GM18907 (cell line): Measurements from ENCODE around the gene NDST4.

Source experiments
- ATAC-seq: cut with Tn5 transposase; IDR thresholded peaks from one replicate; pipeline ENCODE4 v1.9.1; 2021; ENCODE audit warnings: mild to moderate bottlenecking, moderate library complexity; ENCODE audit not compliant: unreplicated experiment

NDST4 gene

DNA sequence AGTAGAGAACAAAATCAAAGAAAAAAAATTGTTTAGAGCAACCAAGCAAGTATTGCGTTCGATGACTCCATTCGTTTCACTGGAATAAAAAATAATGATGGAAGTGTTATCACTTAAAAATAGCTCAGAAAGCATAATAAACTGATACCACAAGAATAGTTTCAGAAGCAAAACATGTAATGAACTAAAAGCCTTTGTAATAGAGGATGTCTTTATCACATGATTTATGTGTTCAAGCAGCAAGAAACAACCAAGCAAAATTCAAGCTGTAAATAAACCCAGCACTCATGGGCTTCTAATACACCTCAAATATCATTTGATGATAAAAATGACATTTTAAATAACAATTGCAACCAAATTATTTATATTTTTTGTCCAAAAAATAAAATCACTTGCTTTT, 192.2 kb downstream of the NDST4 start:
- no peak for ATAC-seq

DNA sequence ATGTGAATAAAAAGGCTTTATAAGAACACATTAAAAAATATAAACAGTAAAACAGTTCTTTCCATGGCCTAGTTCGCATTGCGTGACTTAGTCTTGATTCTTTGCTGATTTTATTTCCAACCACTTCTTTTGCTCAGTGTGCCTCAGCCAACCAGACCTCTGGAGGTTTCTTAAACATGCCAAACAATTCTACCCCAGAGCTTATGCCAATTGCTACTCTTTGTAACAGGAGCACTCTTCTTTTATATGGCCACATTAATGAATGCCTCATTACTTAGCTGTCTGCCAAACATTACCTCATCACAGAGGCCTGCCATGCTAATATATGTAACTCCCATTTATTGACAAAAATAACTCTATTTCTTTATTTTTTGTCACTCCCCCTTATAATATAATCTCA, 202.3 kb downstream of the NDST4 start:
- no peak for ATAC-seq

DNA sequence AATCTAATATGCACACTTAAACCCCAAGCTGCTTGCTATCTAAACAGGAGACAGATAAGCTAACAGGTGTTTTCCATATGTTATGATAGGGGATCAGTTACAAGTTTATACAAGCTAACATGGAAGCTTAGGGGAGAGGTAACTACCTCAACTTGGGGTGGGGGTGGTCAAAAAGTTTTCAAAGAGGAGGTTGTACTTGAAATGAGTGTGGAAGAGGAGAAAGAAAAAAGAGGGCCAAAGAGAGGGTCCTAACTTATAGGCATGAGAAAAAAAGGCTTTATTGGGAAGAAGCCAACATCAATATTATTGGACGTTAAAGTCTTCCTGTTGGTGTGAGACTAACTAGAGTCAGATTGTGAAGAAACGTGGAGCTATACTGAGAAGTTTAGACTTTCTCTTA, 205.9 kb downstream of the NDST4 start:
- ATAC-seq: no peak

DNA sequence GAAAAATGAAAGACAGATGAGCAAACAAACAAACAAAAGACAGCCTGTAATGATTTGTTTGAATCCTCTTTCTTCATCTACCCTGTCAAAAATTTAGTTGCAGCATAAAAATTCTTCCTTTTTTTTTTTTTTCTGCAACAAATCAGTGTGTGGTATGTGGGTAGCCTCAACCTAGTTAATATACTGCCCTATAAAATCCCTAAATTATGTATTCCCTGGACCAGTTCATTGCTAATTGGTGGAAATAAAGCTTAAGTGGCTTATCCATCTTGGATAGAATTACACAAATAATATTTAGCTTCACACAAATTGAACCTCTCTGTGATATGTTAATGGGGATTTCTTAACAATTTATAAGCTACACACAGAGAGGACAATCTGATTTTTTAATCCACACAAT, 208.4 kb downstream of the NDST4 start:
- no peak for ATAC-seq

DNA sequence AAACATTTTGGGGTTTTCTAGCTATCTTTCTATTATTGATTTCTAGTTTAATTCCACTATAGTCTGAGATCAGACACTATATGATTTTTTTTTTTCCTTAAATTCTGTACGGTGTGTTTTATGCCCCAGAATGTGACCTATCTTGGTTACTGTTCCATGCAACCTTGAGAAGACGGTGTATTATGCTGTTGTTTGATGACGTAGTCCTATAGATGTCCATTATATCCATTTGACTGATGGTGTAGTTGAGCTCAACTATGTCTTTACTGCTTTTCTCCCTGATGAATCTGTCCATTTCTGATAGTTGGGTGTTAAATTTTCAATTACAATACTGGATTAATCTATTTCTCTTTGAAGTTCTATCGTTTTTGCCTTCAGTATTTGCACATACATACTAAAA, 212.5 kb downstream of the NDST4 start:
- no peak for ATAC-seq

DNA sequence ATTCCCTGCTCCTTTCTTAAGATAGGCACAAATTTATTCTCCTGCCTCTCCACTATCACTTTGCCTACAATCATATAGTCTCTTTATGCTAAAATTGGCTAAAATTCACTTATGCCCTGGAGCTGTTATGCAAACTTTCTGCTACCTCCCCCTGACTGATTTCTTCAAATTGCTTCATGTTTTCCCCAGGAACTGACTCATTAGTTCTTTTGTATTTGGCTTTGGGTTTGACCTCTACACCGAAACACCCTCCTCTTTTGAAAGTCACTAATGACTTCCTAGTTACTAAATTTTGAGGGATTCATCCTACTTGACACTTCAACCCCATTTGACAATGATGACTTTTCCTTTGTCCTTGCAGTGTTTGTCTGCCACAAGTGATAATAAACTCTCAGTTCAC, 222.6 kb downstream of the NDST4 start:
- no peak for ATAC-seq

DNA sequence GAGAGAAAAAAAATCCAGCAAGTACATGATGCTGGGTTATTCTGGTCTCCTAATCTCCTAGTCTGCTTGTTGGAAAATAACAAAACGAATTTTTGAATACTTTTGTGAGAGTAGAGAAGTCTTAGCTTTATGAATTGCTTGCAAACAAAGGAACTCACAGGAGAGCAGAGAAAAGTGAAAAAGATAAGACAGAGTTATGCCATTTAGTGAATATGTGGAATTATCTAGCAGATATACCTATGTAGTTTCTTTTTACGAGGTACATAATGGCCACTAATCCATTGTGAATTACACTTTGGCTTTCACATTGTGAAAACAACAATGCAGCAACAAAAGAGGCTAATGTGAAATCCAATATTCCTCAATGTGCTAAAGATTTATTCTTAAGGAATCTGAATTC, 226.7 kb downstream of the NDST4 start:
- ATAC-seq: no peak

DNA sequence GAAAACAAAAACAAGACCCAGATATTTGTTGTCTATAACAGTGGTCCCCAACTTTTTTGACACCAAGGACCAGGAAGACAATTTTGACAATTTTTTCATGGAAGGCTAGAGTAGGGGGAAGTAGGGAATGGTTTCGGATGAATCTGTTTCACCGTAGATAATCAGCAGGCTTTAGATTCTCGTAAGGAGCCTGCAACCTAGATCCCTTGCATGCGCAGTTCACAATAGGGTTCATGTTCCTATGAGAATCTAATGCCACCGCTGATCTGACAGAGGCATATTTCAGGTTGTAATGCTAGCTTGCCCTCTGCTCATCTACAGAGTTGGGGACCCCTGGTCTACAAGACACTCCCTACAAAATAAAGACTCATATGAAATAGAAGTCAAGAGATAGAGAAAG, 229.8 kb downstream of the NDST4 start:
- no peak for ATAC-seq

DNA sequence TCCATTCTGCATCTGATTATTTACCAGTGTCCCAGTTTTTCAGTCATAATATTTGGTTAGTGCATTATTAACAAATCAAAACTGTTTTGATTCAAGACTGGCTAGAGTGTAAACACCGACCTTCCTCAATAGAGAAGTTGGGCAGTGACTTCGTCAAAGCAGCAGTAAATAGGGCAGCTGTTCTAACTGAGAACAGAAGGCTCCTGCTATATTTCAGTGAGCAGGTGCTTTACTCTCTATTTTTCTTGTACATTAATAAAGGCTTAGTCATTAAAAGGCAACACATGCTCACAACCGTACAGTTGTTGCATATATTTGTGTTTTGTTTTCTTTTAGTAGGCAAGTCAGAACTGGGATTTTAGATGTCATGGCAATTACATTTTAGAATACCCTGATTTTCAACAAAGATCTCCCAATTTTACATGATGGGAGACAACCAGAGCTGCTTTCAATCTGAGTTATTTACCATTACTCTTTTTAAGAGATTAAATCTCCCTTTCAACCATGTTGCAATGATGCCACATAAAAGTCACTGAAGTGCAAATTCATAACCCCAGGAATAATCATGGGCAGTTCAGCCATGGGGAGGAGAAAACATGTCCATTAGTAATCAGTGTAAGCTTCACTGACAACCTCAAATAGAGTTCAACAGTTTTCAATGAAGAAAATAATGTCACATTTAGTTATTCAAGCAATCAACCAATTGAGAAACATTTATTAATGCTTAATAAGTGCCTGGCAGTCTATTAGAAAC, 233.3 kb downstream of the NDST4 start:
- ATAC-seq: no peak

DNA sequence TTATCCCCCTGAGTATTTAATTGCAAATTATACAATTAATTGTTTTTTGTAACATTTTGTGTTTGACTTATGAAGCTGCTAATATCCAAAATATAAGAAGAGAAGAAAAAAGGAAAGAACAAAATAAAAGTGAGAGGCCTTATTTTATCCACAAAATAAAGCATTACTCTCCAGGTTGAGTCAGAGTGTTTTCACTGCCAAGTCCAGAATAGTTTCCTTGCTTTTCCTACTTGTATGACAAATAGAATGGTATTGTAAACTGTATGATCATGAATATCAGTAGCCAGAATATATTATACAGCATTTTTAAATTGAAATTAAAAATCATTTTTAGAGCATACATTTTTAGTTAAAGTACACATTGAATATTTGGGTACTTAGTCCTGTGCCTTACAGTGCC, 237.8 kb downstream of the NDST4 start:
- ATAC-seq: no peak

DNA sequence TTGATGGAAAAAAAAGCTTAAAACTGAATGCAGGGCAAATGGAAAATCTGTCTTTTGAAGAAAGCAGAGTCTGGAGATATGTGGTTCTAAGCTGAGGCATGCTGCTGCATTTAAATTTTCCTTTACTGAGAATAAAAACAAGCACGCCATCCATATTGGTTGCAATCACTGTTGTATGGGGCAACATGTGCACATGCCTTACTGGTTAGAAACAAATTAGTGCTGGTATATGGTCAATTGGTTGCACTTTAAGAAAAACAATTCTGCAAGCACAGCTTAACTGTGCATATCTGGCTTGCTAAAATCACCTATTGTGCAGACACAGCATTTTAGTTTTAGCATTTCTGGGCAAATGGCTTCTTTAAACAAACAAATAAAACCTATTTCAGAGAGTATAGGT, 239.1 kb downstream of the NDST4 start:
- ATAC-seq: no peak

DNA sequence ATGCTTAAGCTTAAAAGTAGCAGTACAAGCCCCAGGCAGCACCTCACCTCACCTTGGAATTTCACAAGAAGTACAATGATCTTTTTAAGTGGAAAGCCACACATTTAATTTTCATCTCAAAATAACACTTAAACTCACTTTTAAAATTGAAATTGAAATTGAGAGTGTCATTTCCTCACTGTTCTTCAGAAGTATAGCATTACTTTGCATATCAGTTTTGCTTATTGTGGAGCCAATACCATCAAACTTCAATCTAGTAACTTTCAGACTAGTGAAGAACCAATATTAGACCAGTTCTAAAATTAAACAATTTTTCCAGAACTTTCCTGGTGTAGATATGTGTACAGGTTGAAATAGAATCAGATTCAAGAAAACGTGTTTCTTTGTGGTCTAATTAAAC, 242.4 kb downstream of the NDST4 start:
- ATAC-seq: no peak

DNA sequence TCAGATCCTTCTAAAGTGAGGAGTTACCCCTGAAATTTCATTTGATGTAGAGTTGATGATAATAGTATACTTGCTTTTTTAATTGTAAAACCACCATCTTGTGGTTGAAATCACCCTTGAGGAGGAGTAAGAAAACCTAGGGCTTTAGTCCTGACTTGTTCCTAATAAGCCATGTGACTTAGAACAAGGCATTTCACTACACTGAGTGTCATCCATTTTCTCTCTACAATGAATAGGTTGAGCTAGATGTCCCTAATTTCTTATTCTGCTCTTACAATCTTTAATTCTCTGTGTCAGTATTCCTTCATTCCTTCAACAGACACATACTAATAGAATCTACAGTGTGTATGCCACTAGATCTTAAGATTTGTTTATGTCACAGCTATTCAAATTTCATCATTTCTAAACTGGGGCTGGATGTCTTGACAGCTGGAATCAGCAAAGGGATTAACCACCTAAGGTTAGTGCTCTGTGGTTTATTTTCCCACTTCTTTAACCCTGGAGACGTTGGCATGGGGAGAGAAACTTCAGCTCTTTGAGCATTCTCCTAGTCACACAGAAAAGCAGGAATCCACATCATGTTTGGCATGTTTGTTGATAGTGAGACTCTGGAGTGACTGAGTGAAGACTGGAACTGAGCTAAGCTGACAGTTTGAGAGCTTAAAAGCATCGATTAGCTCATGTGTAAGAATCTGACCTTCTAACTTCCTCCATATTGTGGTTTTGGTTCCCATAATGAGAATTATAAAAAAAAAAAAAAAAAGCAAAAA, 246.3 kb downstream of the NDST4 start:
- ATAC-seq: peak; percentile 49

DNA sequence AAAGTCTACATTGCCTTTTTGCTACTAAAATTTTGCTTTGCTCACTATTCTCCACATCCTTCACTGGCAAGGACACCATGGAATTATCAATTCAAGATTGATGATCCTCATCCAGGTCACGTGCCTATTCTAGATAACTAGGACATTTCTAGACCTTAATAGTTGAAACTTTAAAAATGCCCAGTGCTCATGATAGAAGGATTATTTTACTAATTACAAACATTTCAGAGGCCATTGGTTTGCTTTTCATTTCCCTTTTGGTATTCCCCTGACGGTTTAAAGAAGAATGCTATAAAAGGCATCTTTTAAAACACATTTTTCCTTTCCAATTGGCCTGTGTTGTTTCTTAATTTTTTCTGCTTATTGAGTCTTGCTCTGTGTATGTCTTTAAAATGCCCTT, 249.4 kb downstream of the NDST4 start:
- ATAC-seq: no peak

DNA sequence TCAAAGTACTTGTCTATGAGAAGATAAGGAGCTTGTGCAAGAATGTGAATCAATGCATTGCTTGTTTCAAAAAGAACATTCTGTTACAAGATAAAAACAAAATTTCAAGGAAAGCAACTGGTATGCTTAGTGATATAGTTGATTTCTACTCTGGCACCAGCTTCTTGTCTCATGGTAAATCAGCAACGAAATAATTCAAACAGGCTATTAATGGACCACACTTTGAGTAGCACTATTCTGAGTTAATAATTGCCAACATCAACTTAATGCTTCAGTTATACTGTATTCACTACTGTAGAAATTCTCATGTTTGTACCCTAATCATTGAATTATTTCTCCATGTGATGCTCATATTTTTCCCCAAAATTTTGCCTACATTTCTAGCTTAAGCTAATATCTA, 252.6 kb downstream of the NDST4 start:
- ATAC-seq: no peak

DNA sequence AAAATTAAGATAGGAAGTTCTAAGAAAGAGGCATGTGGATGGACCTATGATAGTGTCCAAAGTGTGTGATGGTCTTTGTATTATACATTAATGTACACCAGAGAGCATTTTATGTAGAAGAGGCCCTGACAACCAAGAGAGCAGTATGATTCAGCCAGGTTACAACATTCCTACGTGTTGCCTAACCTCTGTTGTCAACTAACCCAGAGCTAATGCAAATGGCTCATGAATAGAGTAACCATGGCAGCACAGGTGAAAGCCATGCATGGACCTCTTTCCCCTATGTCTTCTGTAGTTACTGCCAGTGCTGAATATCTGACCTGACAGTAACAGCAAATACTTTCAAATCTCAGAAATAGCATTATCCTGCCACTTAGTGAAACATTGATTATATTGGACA, 255.6 kb downstream of the NDST4 start:
- ATAC-seq: no peak

DNA sequence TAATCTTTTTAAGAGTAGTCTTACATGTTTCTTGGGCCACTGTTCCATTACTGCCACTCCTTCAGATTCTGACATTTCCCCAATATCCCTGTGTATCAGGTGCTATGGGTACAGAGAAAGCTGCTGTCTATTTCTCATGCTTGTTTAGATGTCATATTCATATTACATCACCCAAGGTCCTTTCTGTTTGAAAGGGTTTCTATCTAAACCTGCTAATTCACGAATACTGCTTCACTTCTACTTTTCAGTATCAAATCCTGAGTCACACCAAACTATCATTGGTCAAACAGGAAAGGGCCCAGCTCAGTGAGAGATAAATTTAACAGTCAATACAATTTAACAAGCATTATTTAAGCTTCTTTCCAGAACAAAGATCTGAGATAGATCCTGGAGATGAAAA, 273.4 kb downstream of the NDST4 start:
- ATAC-seq: no peak

DNA sequence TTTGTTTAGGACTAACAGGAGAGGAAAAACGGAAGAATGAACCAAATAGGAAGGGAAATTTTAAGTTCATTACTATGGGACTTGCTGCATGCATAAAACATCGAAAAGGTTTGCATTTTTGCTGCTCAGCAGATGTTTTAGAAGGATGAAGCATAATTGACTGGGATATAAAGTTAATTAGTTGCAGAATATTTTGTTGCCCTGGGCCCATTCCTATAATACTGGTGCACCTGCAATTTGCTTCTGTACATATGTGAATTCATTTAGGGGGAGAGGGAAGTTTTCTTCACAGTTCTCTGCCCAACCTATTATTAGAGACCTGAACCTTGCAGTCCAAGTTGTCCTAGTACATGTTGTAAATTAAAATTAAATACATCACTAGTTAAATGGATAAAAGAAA, 282.8 kb downstream of the NDST4 start:
- no peak for ATAC-seq

DNA sequence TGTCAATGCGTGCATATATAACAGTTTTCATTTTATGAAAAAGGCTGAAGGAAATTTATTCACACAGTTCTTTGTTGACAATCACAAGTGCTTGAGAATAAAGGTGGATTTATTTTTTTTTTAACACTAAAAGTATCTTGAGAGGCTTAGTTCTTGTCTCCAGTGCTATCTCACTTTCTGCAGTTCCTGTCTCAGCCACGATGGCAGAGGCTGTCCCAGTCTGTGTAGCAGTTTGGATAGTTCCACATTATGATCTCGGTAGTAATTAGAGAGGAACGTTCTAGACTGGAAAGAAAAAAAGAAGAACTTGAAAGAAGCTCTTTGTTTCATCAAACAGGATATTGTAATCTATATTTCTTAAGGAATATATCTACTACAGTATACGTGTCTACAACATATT, 285.8 kb downstream of the NDST4 start:
- no peak for ATAC-seq

DNA sequence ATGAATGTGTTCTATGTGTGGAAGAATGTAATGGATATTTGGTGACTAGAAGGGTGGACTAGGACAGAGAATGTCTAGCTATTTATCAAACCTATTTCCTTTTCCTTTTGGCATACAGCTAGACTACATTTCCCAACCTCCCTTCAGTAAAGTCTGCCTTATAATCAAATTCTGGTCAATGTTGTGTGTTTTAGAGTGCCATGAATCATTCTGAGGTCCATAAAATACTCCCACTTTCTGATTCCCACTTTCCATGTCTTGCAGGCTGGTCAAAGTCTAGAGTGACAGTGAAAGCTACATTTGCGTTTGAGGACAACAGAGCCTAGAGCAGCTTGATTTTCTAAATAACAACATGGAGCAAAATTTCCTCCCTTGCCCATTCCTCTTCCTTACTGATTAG, 297.7 kb downstream of the NDST4 start:
- ATAC-seq: no peak

DNA sequence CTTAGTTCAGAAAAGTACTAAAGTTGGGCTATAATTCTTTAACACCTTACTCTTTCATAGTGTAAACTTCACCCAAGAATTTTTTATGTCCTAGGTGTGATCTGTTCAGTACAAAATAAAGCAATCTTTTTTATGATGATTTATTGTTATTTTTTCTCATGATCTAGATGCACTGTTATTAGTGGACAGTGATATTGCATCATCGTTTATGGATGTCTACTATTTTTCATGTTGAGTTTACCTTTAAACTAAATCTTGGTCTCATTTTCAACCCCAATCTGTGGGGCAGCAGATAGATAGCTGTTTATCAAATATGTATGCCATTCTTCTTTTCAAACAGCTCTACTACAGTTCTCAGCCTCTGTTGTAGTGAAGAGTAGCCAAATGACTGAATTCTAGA, 299.5 kb downstream of the NDST4 start:
- no peak for ATAC-seq

DNA sequence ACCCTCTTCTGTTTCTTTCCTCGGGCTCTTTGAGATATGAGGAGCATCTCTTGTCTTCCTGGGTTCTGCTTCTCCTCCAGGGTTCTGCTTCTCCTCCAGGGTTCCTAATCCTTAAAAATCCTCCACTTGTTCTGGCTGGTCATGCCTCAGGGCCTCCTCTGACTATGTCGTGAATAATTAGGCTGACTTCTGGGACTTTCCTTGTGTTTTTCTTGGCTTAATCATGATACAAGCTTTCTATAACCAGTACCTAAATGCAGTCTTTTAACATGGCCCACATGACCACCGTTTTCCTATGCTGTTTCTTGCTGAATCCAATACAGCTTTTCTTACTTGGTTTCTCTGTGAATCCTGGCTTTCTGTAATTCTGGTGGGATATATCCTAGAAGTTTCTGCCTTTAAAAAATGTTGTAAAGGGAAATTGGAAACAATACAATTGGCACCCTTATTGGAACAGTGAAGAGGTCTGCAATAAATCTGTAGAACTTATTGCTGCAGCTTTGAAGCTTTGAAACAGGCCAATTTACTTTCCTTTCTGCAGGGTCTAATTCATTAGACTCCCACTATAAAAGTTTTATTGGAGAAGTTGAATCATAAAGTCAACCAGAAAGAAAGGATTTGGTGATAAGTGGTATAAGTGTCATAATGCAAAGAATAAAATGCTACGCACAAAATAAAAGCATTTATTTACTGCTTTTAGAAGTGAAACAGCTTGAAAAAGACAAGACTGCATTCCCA, 301.7 kb downstream of the NDST4 start:
- no peak for ATAC-seq
